HepG2 (cell line): ENCODE results near the gene FGFR3. TPM values are rescaled to one million over a fixed set of nuclear protein-coding genes. Genes with fewer than 3 reads are reported as not detected.

Experiments
- BORCS8-MEF2B ChIP-seq: sonication (generic); formaldehyde crosslinking; IDR thresholded peaks from 2 replicates; pipeline ENCODE4 v1.8.0; 2022; ENCODE audit warnings: mild to moderate bottlenecking, missing genetic modification reagents
- CBX5 ChIP-seq: sonication (generic); formaldehyde crosslinking; IDR thresholded peaks from 2 replicates; pipeline ENCODE4 v1.4.0; 2020; ENCODE audit warnings: missing genetic modification reagents, borderline replicate concordance
- DMAP1 ChIP-seq: IDR thresholded peaks from 2 replicates; pipeline ENCODE4 v1.6.1; 2016
- HDAC1 ChIP-seq: sonication (generic); formaldehyde crosslinking; IDR thresholded peaks from 2 replicates; pipeline ENCODE4 v1.5.1; 2020; ENCODE audit warnings: mild to moderate bottlenecking, missing genetic modification reagents
- NR2F6 ChIP-seq, 2 experiments: IDR thresholded peaks; 2 replicates each; pipeline ENCODE4 v1.6.1; 2016; ENCODE audit warnings: antibody characterized with exemption in 1 of 2, mild to moderate bottlenecking in 1 of 2
- REPIN1 ChIP-seq: sonication (generic); formaldehyde crosslinking; IDR thresholded peaks from 2 replicates; pipeline ENCODE4 v1.8.0; 2022; ENCODE audit warnings: missing genetic modification reagents, low read depth, mild to moderate bottlenecking, borderline replicate concordance
- SOX5 ChIP-seq: IDR thresholded peaks from 2 replicates; pipeline ENCODE4 v1.6.1; 2016; ENCODE audit warnings: borderline replicate concordance
- TOE1 ChIP-seq: sonication (generic); formaldehyde crosslinking; IDR thresholded peaks from 2 replicates; pipeline ENCODE4 v1.4.0; 2020; ENCODE audit warnings: mild to moderate bottlenecking, missing genetic modification reagents
- ZNF619 ChIP-seq: sonication (generic); formaldehyde crosslinking; IDR thresholded peaks from 2 replicates; pipeline ENCODE4 v1.4.0; 2020; ENCODE audit warnings: mild to moderate bottlenecking, missing genetic modification reagents
- ZNF839 ChIP-seq: sonication (generic); formaldehyde crosslinking; IDR thresholded peaks from 2 replicates; pipeline ENCODE4 v1.4.0; 2020; ENCODE audit warnings: missing genetic modification reagents, mild to moderate bottlenecking, borderline replicate concordance
- ZSCAN9 ChIP-seq: IDR thresholded peaks from 2 replicates; pipeline ENCODE4 v1.6.1; 2016; ENCODE audit warnings: borderline replicate concordance
- polyA plus RNA-seq, 8 experiments: library from polyadenylated mRNA; depleted of rRNA in 3 of 8; stranded (reverse) in 7 of 8; unstranded in 1 of 8; fragments of >200 nt; fragmentation: Illumina TruSeq in 4 of 8; extraction: Trizol in 4 of 8; gene quantifications; 2 replicates each; pipeline versions ENCODE4 v1.2.1 to v1.2.3, GENCODE V29; 2011 to 2016; ENCODE audit warnings: low read depth in 4 of 8, missing spikeins in 1 of 8, mixed read lengths in 1 of 8; ENCODE audit not compliant: insufficient read depth in 1 of 8
- total RNA-seq, 5 experiments: library from RNA; depleted of rRNA; stranded (reverse); fragments of >200 nt; fragmentation: Illumina TruSeq; extraction: Trizol; gene quantifications; 2 replicates each; pipeline ENCODE4 v1.2.3, GENCODE V29; 2016; ENCODE audit warnings: low read depth in 1 of 5
- TF ChIP-seq, protein P1 (sequence below): sonication (generic); formaldehyde crosslinking; IDR thresholded peaks from 2 replicates; pipeline ENCODE4 v1.4.0; 2020; ENCODE audit warnings: low read depth, missing genetic modification reagents
- TF ChIP-seq, protein P2 (sequence below): sonication (generic); formaldehyde crosslinking; IDR thresholded peaks from 2 replicates; pipeline ENCODE4 v1.5.0; 2020; ENCODE audit warnings: mild to moderate bottlenecking, missing genetic modification reagents, borderline replicate concordance
- TF ChIP-seq, protein P3 (sequence below): sonication (generic); formaldehyde crosslinking; IDR thresholded peaks from 2 replicates; pipeline ENCODE4 v1.9.0; 2021; ENCODE audit warnings: missing genetic modification reagents, borderline replicate concordance

Gene FGFR3
- total and polyA plus RNA-seq, 2 of the 13 experiments (the other 11 are each of a cell fraction or from before 2014, with no cell fraction given), result 103 to 109 TPM

DNA sequence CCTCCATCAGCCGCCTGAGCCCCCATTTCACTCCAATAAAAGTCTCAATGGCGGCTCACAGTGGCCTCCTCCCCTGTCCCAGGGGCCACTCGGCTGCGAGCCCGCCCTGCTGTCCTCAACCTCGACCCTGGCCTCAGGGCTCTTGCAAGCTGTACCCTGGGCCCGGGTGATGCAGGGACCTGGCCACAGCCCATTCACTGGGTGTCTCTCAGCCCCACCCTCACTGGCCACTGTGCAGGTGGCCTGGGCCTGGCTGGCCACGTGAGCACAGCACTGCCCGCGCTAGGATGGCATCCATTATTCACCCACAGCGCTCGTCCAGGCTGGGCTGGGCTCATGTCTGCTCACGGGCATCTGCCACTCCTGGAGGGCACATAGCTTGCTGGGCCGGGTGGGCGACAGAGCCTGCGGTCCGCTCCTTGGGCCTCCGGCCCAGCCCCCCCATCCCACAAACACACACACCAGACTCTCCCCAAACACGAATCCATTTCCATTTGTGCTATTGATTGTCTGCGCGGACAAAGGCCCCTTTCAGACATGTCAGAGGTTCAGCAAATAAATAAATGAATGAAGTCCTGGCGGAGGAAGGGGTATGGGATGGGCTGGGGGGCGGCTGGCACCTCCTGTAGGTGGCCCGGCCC, 16.5 kb upstream of the FGFR3 start (continued):
- TF ChIP-seq, protein P1, sequence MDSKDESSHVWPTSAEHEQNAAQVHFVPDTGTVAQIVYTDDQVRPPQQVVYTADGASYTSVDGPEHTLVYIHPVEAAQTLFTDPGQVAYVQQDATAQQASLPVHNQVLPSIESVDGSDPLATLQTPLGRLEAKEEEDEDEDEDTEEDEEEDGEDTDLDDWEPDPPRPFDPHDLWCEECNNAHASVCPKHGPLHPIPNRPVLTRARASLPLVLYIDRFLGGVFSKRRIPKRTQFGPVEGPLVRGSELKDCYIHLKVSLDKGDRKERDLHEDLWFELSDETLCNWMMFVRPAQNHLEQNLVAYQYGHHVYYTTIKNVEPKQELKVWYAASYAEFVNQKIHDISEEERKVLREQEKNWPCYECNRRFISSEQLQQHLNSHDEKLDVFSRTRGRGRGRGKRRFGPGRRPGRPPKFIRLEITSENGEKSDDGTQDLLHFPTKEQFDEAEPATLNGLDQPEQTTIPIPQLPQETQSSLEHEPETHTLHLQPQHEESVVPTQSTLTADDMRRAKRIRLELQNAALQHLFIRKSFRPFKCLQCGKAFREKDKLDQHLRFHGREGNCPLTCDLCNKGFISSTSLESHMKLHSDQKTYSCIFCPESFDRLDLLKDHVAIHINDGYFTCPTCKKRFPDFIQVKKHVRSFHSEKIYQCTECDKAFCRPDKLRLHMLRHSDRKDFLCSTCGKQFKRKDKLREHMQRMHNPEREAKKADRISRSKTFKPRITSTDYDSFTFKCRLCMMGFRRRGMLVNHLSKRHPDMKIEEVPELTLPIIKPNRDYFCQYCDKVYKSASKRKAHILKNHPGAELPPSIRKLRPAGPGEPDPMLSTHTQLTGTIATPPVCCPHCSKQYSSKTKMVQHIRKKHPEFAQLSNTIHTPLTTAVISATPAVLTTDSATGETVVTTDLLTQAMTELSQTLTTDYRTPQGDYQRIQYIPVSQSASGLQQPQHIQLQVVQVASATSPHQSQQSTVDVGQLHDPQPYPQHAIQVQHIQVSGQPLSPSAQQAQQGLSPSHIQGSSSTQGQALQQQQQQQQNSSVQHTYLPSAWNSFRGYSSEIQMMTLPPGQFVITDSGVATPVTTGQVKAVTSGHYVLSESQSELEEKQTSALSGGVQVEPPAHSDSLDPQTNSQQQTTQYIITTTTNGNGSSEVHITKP, result no peak; the same call in 1 of the 2 replicates
- peak; percentile 69; the same call in 1 of the 2 replicates for TF ChIP-seq REPIN1 (CRISPR knock-in tag)
- TF ChIP-seq HDAC1, result peak; percentile 76; the same call in 1 of the 2 replicates
- peak; percentile 72; the same call in 1 of the 2 replicates for TF ChIP-seq BORCS8-MEF2B (CRISPR knock-in tag)
- peak; percentile 61; the same call in 1 of the 2 replicates for TF ChIP-seq CBX5 (CRISPR knock-in tag)
- TF ChIP-seq, protein P2, sequence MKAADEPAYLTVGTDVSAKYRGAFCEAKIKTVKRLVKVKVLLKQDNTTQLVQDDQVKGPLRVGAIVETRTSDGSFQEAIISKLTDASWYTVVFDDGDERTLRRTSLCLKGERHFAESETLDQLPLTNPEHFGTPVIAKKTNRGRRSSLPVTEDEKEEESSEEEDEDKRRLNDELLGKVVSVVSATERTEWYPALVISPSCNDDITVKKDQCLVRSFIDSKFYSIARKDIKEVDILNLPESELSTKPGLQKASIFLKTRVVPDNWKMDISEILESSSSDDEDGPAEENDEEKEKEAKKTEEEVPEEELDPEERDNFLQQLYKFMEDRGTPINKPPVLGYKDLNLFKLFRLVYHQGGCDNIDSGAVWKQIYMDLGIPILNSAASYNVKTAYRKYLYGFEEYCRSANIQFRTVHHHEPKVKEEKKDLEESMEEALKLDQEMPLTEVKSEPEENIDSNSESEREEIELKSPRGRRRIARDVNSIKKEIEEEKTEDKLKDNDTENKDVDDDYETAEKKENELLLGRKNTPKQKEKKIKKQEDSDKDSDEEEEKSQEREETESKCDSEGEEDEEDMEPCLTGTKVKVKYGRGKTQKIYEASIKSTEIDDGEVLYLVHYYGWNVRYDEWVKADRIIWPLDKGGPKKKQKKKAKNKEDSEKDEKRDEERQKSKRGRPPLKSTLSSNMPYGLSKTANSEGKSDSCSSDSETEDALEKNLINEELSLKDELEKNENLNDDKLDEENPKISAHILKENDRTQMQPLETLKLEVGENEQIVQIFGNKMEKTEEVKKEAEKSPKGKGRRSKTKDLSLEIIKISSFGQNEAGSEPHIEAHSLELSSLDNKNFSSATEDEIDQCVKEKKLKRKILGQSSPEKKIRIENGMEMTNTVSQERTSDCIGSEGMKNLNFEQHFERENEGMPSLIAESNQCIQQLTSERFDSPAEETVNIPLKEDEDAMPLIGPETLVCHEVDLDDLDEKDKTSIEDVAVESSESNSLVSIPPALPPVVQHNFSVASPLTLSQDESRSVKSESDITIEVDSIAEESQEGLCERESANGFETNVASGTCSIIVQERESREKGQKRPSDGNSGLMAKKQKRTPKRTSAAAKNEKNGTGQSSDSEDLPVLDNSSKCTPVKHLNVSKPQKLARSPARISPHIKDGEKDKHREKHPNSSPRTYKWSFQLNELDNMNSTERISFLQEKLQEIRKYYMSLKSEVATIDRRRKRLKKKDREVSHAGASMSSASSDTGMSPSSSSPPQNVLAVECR, result peak; percentile 66; the same call in 1 of the 2 replicates
- peak; percentile 59; the same call in 1 of the 2 replicates for TF ChIP-seq ZSCAN9
- TF ChIP-seq ZNF619, result peak; percentile 12; the same call in 1 of the 2 replicates
- TF ChIP-seq DMAP1 (CRISPR knock-in tag), result peak; percentile 86
- TF ChIP-seq SOX5 (CRISPR knock-in tag), result peak; percentile 80
- TF ChIP-seq, protein P3, sequence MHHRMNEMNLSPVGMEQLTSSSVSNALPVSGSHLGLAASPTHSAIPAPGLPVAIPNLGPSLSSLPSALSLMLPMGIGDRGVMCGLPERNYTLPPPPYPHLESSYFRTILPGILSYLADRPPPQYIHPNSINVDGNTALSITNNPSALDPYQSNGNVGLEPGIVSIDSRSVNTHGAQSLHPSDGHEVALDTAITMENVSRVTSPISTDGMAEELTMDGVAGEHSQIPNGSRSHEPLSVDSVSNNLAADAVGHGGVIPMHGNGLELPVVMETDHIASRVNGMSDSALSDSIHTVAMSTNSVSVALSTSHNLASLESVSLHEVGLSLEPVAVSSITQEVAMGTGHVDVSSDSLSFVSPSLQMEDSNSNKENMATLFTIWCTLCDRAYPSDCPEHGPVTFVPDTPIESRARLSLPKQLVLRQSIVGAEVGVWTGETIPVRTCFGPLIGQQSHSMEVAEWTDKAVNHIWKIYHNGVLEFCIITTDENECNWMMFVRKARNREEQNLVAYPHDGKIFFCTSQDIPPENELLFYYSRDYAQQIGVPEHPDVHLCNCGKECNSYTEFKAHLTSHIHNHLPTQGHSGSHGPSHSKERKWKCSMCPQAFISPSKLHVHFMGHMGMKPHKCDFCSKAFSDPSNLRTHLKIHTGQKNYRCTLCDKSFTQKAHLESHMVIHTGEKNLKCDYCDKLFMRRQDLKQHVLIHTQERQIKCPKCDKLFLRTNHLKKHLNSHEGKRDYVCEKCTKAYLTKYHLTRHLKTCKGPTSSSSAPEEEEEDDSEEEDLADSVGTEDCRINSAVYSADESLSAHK (CRISPR knock-in tag), result no peak
- TF ChIP-seq NR2F6 (IDR thresholded peaks at IDR 0.05), result peak; percentile 45; the same call in 1 of the 2 replicates
- peak; percentile 82 for TF ChIP-seq NR2F6 (CRISPR knock-in tag; IDR thresholded peaks at IDR 0.05)
- TF ChIP-seq TOE1 (CRISPR knock-in tag), result no peak
- no peak for TF ChIP-seq ZNF839 (CRISPR knock-in tag)
